EH (cell line): ENCODE data around the gene C1GALT1.

Experiments used
- DNase-seq: peaks from one replicate; pipeline ENCODE4 v3.0.0-alpha.2; 2015; ENCODE audit warnings: low read depth

Gene C1GALT1

DNA sequence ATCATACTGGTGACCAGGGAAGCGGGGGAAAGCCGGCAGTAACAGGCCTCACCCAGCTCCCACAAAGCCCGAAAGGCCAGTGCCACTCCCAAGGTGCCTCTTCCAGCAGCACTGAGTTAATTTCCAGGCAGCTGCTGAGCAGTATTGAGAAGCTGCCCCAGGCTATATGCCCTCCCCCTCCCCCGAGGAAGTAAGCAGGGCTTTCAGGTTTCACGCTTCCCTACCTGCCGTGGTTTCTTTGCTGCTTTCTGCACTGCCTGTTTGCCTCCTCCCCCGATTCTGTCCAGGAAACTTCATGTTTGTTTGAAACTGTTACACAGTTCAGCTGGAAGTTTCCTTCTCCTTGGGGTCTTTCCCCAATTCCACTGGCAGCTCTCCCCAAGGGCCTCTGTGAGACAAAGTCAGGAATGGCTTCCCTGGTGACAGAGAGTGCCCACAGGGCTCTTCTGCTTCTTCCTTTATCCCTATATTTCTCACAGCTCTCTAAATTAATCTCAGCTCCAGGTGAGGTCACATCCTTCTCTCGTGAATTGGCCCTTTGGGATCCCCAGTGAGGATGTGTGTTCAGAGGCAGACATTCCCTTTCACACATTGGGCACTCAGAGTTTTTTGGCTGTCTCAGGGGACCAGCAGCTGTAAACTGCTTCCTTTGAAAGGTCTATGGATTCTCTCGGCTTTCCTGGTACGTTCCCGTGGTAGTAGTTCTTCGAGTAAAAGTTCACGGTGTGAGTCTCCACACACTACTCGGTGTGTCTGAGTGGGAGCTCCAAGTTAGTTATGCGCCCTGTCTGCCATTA lies 19.4 kb downstream of the C1GALT1 start:
- no peak for DNase-seq

DNA sequence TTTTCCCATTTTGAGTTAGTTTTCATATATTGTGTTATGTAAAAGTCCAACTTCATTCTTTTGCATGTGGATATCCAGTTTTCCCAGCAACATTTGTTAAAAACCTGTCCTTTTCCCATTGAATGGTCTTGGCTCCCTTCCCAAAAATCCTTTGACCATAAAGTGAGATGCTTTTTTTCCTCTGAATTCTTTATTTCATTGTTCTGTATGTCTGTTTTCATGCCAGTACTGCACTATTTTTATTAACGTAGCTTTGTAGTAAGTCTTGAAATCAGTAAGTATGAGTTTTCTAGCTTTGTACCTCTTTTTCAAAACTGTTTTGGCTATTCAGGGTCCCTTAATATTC lies 20.0 kb downstream of the C1GALT1 start:
- DNase-seq: no peak

DNA sequence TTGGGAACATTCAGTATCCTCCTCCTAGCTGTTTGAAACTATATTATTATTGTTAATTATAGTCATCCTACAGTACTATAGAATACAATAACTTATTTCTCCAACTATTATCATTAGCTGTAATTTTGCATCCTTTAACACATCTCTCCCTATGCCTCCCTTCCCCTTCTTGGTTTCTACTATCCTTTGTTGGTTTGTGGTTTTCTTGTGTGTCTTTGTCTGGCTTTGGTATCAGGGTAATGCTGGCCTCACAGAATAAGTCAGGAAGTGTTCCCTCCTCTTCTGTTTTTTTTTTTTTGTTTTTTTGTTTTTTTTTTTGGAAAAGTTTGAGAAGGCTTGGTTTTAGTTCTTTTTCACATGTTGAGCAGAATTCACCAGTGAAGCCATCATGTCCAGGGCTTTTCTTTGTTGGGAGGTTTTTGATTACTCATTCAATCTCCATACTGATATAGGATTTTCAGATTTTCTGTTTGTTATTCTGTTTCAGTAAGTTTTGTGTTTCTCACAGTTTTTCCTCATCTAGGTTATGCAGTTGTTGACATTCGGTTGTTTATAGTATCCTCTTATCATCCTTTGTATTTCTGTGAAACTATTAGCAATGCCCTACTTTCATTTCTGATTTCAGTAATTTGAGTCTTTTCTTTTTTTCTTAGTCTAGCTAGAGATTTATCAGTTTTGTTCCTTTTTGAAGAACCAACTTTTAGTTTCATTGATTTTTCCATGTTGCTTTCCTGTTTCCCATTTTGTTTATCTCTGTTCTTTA lies 21.6 kb downstream of the C1GALT1 start:
- no peak for DNase-seq

DNA sequence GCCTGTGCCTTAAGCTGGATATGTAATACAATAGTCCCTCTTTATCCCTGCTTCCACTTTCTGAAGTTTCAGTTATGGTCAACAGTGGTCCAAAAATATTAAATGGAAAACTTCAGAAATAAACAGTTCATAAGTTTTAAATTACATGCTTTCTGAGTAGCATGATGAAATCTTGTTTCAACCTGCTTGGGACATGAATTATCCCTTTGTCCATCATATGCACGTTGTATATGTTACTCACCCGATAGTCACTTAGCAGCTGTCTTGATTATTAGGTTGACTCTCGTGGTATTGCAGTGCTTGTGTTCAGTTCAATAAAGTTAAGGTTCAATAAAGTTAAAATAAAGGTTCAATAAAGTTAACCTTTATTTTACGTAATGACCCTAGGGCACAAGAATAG lies 25.5 kb downstream of the C1GALT1 start:
- no peak for DNase-seq

DNA sequence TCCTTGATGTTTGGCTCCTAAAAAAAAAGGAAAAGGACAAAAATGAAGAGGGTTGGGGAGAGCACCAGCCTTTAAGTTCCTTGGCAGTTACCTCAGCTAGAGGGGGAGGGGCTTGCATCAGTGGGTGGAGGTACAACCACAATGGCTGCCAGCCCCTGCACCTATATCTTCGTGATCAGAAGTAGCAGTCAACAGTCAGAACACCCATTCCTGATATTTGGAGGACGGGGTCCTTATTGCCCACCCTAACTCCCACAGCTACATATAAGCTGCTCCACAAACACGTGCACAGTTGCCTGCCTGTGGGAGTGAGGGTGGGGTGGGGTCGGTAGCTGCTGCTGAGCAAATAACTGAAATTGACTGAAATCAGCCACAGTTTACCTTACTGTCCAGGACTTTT lies 26.2 kb downstream of the C1GALT1 start:
- no peak for DNase-seq

DNA sequence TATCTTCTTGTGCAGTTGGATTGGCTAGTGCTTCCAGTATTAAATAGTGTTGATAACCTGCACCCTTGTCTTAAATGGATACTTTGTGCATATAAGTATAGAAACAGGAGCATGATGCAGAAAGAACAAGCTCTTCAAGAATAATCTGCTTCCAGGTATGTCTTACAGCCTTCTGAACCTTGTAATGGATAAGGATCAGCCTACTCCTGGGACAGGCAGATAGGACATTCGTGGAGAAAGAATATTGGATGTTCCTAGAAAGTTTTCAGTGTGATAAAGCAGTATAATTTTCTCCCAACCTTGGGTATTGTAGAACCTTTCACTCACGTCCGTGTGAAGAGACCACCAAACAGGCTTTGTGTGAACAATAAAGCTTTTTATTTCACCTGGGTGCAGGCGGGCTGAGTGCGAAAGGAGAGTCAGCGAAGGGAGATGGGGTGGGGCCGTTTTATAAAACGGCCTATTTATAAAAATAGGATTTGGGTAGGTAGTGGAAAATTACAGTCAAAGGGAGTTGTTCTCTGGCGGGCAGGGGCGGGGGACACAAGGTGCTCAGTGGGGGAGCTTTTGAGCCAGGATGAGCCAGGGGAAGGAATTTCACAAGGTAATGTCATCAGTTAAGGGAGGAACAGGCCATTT lies 27.2 kb downstream of the C1GALT1 start:
- DNase-seq: no peak

DNA sequence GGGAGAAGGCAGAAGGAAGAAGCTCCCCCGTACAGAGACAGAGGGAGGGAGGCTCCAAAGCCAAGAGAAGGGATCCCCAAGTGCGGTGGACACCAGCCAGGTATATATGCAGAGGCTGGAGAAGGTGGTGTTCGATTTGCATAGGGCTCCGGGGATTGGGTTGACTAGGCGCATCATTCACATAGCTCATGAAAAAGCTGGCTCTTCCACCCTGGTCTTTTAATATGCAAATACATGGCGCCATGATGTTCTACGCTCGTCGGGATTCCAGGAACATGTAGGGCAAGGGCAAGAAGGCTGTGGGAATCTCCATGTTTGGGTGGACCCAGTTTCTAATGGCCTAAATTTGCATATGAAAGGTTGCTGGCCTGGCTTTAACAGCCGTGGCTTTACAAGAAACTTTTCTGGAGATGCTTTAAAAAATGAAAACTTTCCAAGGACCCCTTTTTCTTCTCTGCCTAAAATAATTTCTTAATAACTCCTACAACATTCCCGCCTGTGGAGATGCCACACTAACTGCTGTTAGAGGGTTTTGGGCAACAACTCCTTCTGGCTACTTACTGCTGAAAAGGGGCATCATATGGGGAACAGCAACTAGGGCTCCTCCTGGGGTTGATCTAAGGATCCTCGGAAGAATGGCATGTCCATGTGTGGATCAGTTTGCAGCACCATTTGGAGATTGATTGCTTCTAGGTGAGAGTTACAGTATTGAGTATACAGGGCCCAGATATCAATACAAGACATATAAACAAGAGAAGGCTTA lies 28.3 kb downstream of the C1GALT1 start:
- no peak for DNase-seq

DNA sequence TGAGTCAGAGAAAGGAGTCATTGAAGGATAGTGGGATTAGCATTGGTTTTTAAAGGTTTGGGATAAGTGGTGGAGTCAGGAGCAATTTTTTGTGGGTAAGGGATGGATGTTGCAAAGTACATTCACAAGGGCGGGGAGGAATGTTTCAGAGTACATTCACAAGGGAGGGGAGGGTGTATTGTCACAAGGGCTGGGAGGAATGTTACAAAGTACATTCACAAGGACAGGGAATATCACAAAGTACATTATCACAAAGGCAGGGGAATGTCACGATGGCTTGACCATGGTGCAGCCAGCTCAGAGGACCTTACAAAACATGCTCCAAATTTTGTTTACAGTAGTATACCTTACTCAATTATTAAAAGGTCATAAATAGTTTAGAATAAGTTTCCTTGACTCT lies 30.3 kb downstream of the C1GALT1 start:
- DNase-seq: peak; percentile 19

DNA sequence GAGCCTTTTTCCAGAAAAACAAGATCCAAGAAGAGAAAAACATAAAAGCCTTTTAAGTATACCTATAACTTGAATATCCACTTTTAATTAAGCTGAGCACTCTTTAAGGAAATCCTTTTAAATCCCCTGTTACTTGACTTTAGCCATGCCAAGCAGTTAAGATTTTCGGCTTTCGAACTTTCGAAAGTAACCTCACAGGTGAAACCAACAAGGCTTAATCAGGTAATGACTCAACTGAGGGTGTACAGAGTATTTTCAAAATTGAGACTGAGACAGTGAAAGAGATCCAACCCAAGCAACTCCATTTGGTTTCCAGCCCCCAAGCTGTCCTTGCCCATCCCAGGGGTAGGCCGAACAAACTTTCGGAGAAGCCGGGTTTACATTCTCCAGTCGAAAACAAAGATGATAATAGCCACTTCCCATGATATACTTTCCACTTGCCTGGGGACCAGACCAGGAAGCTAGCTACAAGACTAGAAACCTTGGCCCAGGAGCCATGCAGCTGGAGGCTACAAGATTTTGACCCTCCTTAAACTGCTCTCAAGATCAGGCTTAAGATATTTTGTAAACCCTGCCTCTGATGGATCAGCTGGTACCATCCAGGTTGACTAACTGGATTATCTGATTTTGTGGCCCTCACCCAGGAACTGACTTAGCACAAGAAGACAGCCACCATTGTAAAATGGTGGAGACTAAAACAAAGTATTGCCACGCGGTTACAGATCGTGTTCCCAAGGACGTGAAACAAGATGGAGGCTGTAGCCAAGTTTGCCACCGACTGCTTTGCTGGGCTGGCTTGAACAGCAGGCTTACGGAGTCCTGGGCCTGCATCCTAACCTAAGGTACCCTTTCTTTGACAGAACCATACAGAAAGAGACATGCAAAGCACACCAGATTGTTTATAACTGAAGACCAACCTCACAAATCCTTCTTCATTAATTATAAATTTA lies 32.3 kb downstream of the C1GALT1 start:
- no peak for DNase-seq

DNA sequence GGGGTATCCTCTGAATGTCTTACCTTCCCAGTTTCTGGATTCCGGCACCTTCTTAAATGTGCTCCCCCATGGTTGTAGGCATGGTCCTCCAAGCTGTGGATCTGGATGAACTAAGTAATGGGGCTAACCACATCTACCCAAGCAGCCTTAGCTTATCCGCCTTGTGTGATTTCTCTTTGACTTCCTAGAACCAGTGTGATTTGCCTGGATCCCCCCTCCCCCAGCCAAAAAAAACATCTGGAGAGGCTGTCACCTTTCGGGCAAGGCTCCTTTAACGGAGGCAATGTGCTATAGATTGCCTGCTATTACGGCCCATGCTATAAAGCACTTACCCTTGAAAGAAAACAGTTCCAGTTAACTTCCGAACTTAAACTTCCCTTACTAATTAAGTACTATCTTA lies 33.9 kb downstream of the C1GALT1 start:
- no peak for DNase-seq

DNA sequence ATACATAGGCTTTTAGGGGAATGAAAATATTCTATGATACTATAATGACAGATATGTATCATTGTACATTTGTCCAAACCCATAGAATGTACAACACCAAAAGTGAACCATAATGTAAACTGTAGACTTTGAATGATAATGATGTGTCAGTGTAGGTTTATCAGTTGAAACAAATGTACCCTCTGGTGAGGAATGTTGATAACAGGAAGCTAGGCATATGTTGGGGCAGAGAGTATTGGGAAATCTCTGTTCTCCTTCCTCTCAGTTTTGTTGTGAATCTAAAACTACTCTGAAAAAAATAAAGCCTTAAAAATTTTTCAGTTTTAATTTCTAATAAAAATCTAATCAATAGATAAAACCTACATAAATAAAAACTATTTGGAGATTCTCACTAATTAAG lies 36.9 kb downstream of the C1GALT1 start:
- DNase-seq: peak; percentile 18

DNA sequence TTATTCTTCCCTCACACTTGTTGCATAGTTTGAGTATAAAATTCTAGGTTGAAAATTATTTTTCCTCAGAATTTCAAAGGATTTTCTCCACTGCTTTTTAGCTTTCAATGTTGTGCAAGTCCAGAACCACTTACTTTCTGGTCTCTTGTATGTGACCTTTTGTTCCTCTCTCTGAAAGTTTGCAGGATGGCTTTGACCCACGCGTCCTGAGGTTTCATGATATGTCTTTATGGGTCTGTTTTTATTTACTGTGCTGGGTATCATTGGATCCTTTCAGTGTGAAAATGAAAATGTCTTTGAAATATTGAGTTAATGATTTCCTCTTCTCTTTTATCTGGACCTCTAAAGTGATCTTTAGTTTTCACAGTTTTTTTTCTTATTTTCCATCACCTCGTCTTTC lies 38.5 kb downstream of the C1GALT1 start:
- DNase-seq: no peak

DNA sequence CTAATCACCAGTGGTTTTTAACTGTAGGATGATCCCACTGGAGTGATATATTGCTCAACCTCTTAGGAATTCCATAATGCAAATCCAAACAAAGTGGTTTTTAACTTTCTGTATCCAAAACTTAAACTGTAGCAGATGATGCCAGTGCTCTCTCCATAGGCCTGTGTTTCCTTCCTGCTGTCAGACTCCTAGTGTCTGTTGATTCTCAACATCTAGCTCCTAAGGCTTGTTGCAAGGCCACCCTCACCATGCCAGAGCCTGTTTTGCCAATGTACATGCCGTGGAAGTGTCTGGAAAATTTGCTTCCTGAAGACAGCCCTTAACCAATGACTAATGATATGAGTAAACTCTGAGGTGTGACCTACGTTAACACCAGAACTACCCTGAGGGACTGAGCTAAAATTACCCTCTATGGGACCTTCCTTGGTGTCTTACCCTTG lies 39.3 kb downstream of the C1GALT1 start:
- DNase-seq: peak; percentile 84

DNA sequence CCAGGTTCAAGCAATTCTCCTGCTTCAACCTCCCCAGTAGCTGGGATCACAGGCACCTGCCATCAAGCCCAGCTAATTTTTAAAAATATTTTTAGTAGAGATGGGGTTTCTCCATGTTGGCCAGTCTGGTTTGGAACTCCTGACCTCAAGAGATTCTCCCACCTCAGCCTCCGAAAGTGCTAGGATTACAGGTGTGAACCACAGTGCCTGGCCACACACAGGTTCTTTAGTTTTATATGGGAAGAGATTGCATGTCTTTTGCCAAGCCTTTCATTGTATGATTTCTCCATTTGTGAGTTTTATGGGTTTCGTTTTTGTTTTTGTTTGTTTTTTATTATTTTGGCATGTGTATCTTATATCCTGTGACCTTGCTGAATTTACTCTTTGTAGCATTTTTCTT lies 40.9 kb downstream of the C1GALT1 start:
- no peak for DNase-seq

DNA sequence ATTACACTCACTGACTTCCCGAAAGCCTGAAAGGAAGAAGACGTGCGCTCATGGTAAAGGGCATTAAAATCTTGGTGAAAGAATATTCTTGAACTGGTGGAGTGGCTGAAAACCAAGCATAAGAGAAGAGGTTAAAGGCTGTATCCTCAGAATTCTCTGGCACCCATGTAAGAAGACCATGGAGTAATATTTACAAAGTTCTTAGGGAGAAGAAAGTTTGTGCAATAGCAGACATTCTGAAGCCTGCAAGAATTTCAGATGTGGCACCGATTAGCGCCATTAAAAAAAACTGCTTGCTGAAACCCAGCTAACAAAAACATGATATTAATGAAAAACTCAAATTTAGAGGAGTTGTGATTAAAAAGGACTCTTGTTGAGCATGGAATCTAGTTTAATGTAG lies 44.1 kb downstream of the C1GALT1 start:
- no peak for DNase-seq

DNA sequence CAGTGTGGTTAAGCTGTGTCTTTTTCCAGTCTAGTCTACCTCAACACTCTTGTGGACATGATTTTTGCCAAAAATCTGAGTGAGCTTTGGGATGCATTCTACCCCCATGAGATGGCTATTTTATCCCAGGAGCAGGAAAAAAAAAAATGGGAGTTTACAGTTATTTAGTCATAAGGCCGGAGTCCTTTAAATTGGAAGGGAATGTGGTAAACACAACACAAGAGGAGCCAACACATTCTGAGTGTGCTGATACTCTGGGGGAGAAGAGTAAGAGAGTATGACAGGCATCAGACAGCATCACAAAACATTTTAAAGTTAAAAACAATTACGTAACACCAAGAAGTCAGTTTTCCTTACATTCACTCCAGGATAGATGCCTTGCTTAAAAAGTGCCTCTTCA lies 46.1 kb downstream of the C1GALT1 start:
- peak; percentile 42 for DNase-seq

DNA sequence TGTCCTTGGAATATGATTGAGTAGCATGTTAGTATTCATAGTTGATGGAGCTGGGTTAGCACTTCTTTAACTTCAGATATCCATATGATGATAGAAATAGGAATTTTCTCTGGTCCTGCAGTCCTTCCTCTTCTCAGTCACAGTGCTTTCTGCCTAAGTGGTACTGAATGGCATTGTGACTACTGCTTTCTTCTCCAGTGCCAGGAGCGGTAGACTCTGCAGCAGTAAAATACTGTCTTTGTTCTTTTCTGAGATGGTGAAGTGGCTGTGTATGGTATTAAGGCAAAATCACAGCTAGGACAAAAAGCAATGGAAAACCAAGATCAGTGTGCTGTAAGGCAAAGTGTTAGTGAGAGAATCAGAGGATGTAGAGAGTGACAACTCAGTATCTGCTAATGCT lies 46.6 kb downstream of the C1GALT1 start:
- no peak for DNase-seq

DNA sequence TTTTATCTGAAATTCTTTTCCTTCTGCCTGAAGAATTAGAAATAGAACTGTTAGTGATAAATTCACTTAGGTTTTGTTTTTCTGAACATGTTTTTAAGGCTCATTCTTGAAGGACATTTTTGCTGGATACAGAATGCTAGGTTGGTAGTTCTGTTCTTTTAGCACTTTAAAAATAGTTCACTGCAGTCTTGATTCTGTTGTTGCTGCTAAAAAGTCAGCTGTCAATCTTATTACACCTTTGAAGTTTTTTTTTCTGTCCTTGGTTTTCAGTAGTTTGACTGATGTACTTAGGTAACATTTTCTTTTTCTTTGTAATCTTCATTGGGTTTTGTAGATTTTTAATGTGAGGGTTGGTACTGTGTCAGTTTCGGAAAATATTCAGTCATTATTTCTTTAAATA lies 48.7 kb downstream of the C1GALT1 start:
- DNase-seq: no peak

DNA sequence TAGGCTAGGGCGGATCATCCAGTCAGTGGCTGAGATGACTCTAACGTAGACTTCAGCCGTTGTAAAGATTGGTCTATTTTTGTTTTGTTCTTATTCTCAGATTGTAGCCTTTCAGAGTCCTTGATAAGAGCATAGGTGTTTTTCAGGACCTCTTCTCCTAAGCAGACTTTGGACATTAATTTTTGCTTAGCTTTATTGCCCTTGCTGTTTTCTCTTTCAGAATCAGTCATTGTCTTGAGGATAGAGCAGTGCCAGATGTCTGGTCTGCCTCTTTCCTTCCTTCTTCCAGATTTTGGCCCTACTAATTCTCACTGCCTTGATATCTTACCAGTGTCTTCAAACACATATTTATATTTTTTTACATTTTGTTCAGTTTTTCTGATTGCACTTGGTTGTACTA lies 49.5 kb downstream of the C1GALT1 start:
- DNase-seq: no peak

DNA sequence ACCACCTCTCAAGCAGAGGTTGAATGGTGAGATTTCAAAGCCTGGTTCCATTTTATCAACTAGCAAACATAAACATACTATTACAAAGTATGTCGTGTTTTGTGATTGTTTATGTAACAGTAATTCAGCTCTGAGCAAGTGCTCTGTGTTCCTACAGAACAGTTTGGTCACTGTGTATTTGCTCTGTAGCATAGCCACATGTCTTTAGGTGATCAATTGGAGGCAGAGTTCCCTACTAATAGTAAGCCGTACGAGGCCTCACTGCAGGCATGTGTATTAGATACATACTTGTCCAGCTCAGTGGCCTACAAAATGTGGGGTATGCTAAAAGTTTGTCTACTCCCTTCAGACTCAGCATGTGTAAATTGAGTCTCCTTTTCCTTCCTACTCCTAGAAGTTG lies 53.0 kb downstream of the C1GALT1 start:
- no peak for DNase-seq

DNA sequence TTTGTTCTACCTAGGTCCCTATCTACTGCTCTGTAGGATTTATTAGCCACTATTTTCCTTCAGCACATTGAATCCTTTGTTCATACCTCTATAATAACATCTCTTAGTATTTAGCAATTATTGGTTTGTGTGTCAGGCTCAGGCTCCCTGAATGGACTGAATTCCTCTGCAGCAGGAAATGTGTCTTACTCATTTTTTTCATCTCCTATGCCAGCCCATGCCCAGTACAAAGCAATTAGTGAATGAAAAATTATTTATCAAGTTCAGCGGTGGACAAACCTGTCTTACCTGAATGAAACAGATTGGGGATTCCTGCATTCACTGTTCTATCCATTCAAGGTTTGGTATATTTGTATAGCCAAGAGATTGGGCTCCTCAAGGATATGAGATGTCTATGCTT lies 53.7 kb downstream of the C1GALT1 start:
- no peak for DNase-seq
